Measurements from ENCODE around the gene GOLGA6A.

The GOLGA6A gene

GRCh38 chr15:74043425-74044266 lies 38.7 kb downstream of the GOLGA6A start:
- H3K27ac ChIP-seq (ENCODE audit: extremely low read depth, low read depth, low read length) = no peak overlapping the region
- H3K4me1 ChIP-seq (ENCODE audit: control insufficient read depth, insufficient read depth, low read length) = no peaks in the 10 kb centered on the region; the same call in 1 of the 2 replicates
- H3K4me3 ChIP-seq (ENCODE audit: low read depth, low read length) = no peak overlapping the region
- H3K9me3 ChIP-seq (ENCODE audit: control insufficient read depth, insufficient read depth, low read depth, low read length) = no peaks in the 10 kb centered on the region
- H3K36me3 ChIP-seq (ENCODE audit: control insufficient read depth in 2 of 2, insufficient read depth in 1 of 2, low read length in 2 of 2) = no peaks in the 10 kb centered on the region; a peak in 1 of 3 replicates
- TF ChIP-seq SP2 (tag by site-specific recombination; IDR thresholded peaks at IDR 0.05) (no peak), SCRT2 (tag by site-specific recombination; IDR thresholded peaks at IDR 0.05) (peak; percentile 47; the same call in 1 of the 2 replicates)
- CTCF ChIA-PET = interaction anchor here (0.9 to 14.3 kb wide), 6 partner anchors 7 to 279 kb away, joined by 3 to 152 read pairs (median 7); no protein-coding TSS in a partner anchor
- POLR2A ChIA-PET = no interaction called here

GRCh38 chr15:74042603-74043424 lies 39.5 kb downstream of the GOLGA6A start:
- Histone ChIP-seq H3K27ac (ENCODE audit: extremely low read depth, low read depth, low read length) (no peak overlapping the region), H3K36me3 (ENCODE audit: control insufficient read depth in 2 of 2, insufficient read depth in 1 of 2, low read length in 2 of 2) (no peaks in the 10 kb centered on the region), H3K9me3 (ENCODE audit: control insufficient read depth, insufficient read depth, low read depth, low read length) (no peaks in the 10 kb centered on the region), H3K4me3 (ENCODE audit: low read depth, low read length) (no peak overlapping the region), H3K4me1 (ENCODE audit: control insufficient read depth, insufficient read depth, low read length) (no peaks in the 10 kb centered on the region; the same call in 1 of the 2 replicates)
- POLR2A ChIA-PET = no interaction called here
- CTCF ChIA-PET = interaction anchor here (0.9 to 14.3 kb wide), 5 partner anchors 8 to 265 kb away, joined by 3 to 152 read pairs (median 12); no protein-coding TSS in a partner anchor
- TF ChIP-seq ZNF302 (tag by site-specific recombination; IDR thresholded peaks at IDR 0.05; ENCODE audit: low read depth) = no peak
- peak; percentile 90 for TF ChIP-seq ZNF18 (tag by site-specific recombination; IDR thresholded peaks at IDR 0.05)

GRCh38 chr15:74041777-74042435 lies 40.4 kb downstream of the GOLGA6A start:
- H3K4me1 ChIP-seq (ENCODE audit: control insufficient read depth, insufficient read depth, low read length) = no peaks in the 10 kb centered on the region; the same call in 1 of the 2 replicates
- H3K27ac ChIP-seq (ENCODE audit: extremely low read depth, low read depth, low read length) = no peak overlapping the region
- ChIA-PET CTCF (interaction anchor here (0.8 to 14.3 kb wide), 7 partner anchors 9 to 581 kb away, joined by 3 to 248 read pairs (median 12); no protein-coding TSS in a partner anchor), POLR2A (interaction anchor here (0.6 kb wide), 1 partner anchor 59 kb away, joined by 3 read pairs; no protein-coding TSS in a partner anchor)
- no peaks in the 10 kb centered on the region for H3K9me3 ChIP-seq (ENCODE audit: control insufficient read depth, insufficient read depth, low read depth, low read length)
- TF ChIP-seq ZNF518A (tag by site-specific recombination; conservative IDR thresholded peaks at IDR 0.05; ENCODE audit: low read depth) (no peak), ZNF146 (tag by site-specific recombination; IDR thresholded peaks at IDR 0.05) (no peak), ZNF169 (tag by site-specific recombination; IDR thresholded peaks at IDR 0.05) (no peak), MZF1 (tag by site-specific recombination; IDR thresholded peaks at IDR 0.05; ENCODE audit: borderline replicate concordance) (no peak), ZNF19 (tag by site-specific recombination; IDR thresholded peaks at IDR 0.05; ENCODE audit: low read depth) (no peak), EGR2 (tag by site-specific recombination; IDR thresholded peaks at IDR 0.05; ENCODE audit: low read depth) (no peak), KLF7 (tag by site-specific recombination; IDR thresholded peaks at IDR 0.05; ENCODE audit: borderline replicate concordance) (no peak)
- no peak overlapping the region for H3K4me3 ChIP-seq (ENCODE audit: low read depth, low read length)
- H3K36me3 ChIP-seq (ENCODE audit: control insufficient read depth in 2 of 2, insufficient read depth in 1 of 2, low read length in 2 of 2) = no peaks in the 10 kb centered on the region

Measured in HEK293 (cell line).